K562 (cell line): Measurements from ENCODE around the gene ATP6V1G1. TPM values are rescaled to one million over a fixed set of nuclear protein-coding genes. Genes with fewer than 3 reads are reported as not detected.

Source experiments
- ATAC-seq: fragments of 200-7000 bp; cut with Tn5 transposase; 3 replicates; pipeline ENCODE4 v1.9.1; 2020; ENCODE audit warnings: moderate library complexity
- BruUV-seq: library from RNA; stranded (reverse); fragments of 400-500 nt; replicated peaks from 2 replicates; lab custom pipeline; 2021; lab: Mats Ljungman, UMichigan
- CTCF ChIA-PET: fragments of 300-600 bp; formaldehyde crosslinking; extraction: SDS; loops from one replicate; lab custom pipeline; 2021; ENCODE audit warnings: low intra/inter-chr PET ratio; lab: Yijun Ruan, JAX
- POLR2A ChIA-PET: fragments of 300-600, 350-650 bp; sonication (Branson Sonifier 250); formaldehyde crosslinking; extraction: SDS; loops from one replicate; lab custom pipeline; 2021; ENCODE audit warnings: antibody characterized with exemption, inconsistent platforms; lab: Yijun Ruan, JAX
- DNase-seq, 4 experiments: peaks; one replicate each; pipeline versions ENCODE4 v3.0.0 to v3.0.0-alpha.2; 2011 to 2018; ENCODE audit warnings: low spot score in 3 of 4, mixed read lengths in 3 of 4; ENCODE audit errors: extremely low read depth in 1 of 4
- FAIRE-seq: peaks from 2 replicates; lab custom pipeline; 2011; peaks lifted over from hg19 to GRCh38; lab: Jason Lieb, UNC
- H2AFZ ChIP-seq: 2 replicates; pipeline ENCODE4 v1.6.0; 2011; ENCODE audit warnings: low read depth, low read length, control low read depth, inconsistent platforms
- H3K27ac ChIP-seq: fragments of 200-600 bp; 3 replicates; pipeline ENCODE4 v1.8.0; 2011; ENCODE audit warnings: low read depth, mild to moderate bottlenecking, control low read depth, inconsistent platforms, low read length, moderate library complexity, mixed read lengths; ENCODE audit errors: extremely low read depth
- H3K27me3 ChIP-seq, 2 experiments: fragments of 300-600 bp in 1 of 2; 2 replicates in 1 of 2; 3 replicates in 1 of 2; pipeline versions ENCODE4 v1.6.0 to v1.8.0; 2011; ENCODE audit warnings: inconsistent platforms in 2 of 2, low read length in 2 of 2, mild to moderate bottlenecking in 1 of 2, mixed read lengths in 1 of 2, moderate library complexity in 1 of 2; ENCODE audit not compliant: control insufficient read depth in 2 of 2, insufficient read depth in 2 of 2
- H3K36me3 ChIP-seq: fragments of 300-600 bp; 3 replicates; pipeline ENCODE4 v1.8.0; 2011; ENCODE audit warnings: mild to moderate bottlenecking, low read length, inconsistent platforms; ENCODE audit not compliant: control insufficient read depth, insufficient read depth
- H3K4me1 ChIP-seq, 2 experiments: fragments of 200-600 bp in 1 of 2; replicated peaks in 1 of 2; 2 replicates in 1 of 2; 3 replicates in 1 of 2; pipeline versions ENCODE4 v1.5.1 to v1.8.0; 2011; ENCODE audit warnings: inconsistent platforms in 2 of 2, low read length in 2 of 2, mild to moderate bottlenecking in 1 of 2, mixed read lengths in 1 of 2, moderate library complexity in 1 of 2; ENCODE audit not compliant: control insufficient read depth in 2 of 2, insufficient read depth in 2 of 2
- H3K4me2 ChIP-seq: 2 replicates; pipeline ENCODE4 v1.6.1; 2011; ENCODE audit warnings: low read length, control low read depth, inconsistent platforms, mixed read lengths; ENCODE audit not compliant: insufficient read depth
- H3K4me3 ChIP-seq: fragments of 200-600 bp; sonication (generic), shearing (Covaris generic); 2 replicates; pipeline ENCODE4 v1.5.1; 2016; ENCODE audit warnings: control low read depth, inconsistent platforms
- H3K79me2 ChIP-seq: fragments of 200-600 bp; 3 replicates; pipeline ENCODE4 v1.8.0; 2011; ENCODE audit warnings: low read length, inconsistent platforms; ENCODE audit not compliant: control insufficient read depth, insufficient read depth
- H3K9ac ChIP-seq, 2 experiments: 2 replicates each; pipeline versions ENCODE4 v1.6.0 to v1.6.1; 2011; ENCODE audit warnings: low read depth in 2 of 2, low read length in 2 of 2, control low read depth in 1 of 2, inconsistent platforms in 1 of 2, mild to moderate bottlenecking in 1 of 2, mixed read lengths in 1 of 2; ENCODE audit not compliant: insufficient read depth in 1 of 2
- H3K9me1 ChIP-seq: one replicate; pipeline ENCODE4 v1.6.0; 2011; ENCODE audit warnings: inconsistent platforms, mild to moderate bottlenecking, low read length, moderate library complexity; ENCODE audit not compliant: control insufficient read depth, insufficient read depth
- H3K9me3 ChIP-seq: replicated peaks from 2 replicates; pipeline ENCODE4 v1.5.1; 2011; ENCODE audit warnings: low read depth, low read length, inconsistent platforms; ENCODE audit not compliant: control insufficient read depth, insufficient read depth
- H4K20me1 ChIP-seq: replicated peaks from 2 replicates; pipeline ENCODE4 v1.6.1; 2011; ENCODE audit warnings: low read length, inconsistent platforms, mixed read lengths; ENCODE audit not compliant: control insufficient read depth, insufficient read depth
- ELF4 ChIP-seq: fragments of 450-650 bp; formaldehyde crosslinking; IDR thresholded peaks from 2 replicates; pipeline ENCODE4 v1.4.0; 2022; ENCODE audit warnings: missing genetic modification characterization
- GTF3C2 ChIP-seq: IDR thresholded peaks from 3 replicates; pipeline ENCODE4 v1.6.1; 2011; ENCODE audit warnings: borderline replicate concordance, mild to moderate bottlenecking, moderate library complexity; ENCODE audit not compliant: insufficient read length; ENCODE audit errors: extremely low read depth
- HMBOX1 ChIP-seq: sonication (generic); IDR thresholded peaks from 2 replicates; pipeline ENCODE4 v1.6.1; 2016
- KLF13 ChIP-seq: fragments of 450-650 bp; IDR thresholded peaks from 2 replicates; pipeline ENCODE4 v1.6.1; 2016; ENCODE audit warnings: missing genetic modification characterization, low read depth, mild to moderate bottlenecking, missing compliant biosample characterization, moderate library complexity, borderline replicate concordance
- NR3C1 ChIP-seq: sonication (generic); formaldehyde crosslinking; IDR thresholded peaks from 2 replicates; pipeline ENCODE4 v1.8.1; 2022; ENCODE audit warnings: missing genetic modification reagents
- PTRF ChIP-seq: fragments of 450-650 bp; IDR thresholded peaks from 2 replicates; pipeline ENCODE4 v1.6.1; 2016; ENCODE audit warnings: mild to moderate bottlenecking, missing genetic modification characterization, missing compliant biosample characterization
- RNF219 ChIP-seq: fragments of 250-450 bp; sonication (Bioruptor Pico); IDR thresholded peaks from 2 replicates; pipeline ENCODE4 v1.5.0; 2022; ENCODE audit warnings: mild to moderate bottlenecking
- SRSF3 ChIP-seq: fragments of 200-400 bp; formaldehyde crosslinking; IDR thresholded peaks from 2 replicates; pipeline ENCODE4 v1.6.1; 2016; ENCODE audit warnings: mild to moderate bottlenecking, low read length, moderate library complexity; ENCODE audit not compliant: insufficient read depth
- TAF9B ChIP-seq: fragments of 450-650 bp; IDR thresholded peaks from 2 replicates; pipeline ENCODE4 v1.6.1; 2018; ENCODE audit warnings: mild to moderate bottlenecking; ENCODE audit not compliant: partially characterized antibody
- ZEB2 ChIP-seq: fragments of 450-650 bp; IDR thresholded peaks from 2 replicates; pipeline ENCODE4 v1.6.1; 2016
- ZNF140 ChIP-seq: fragments of 250-450 bp; sonication (Bioruptor Pico); IDR thresholded peaks from 2 replicates; pipeline ENCODE4 v1.8.0; 2021; ENCODE audit warnings: moderate library complexity, mild to moderate bottlenecking, inconsistent platforms
- ZNF408 ChIP-seq: fragments of 250-450 bp; sonication (Bioruptor Pico); IDR thresholded peaks from 2 replicates; pipeline ENCODE4 v1.4.0; 2020; ENCODE audit warnings: low read depth, mild to moderate bottlenecking, moderate library complexity
- WGBS: fragments of 100-300 bp; shearing (Covaris generic); methylation state at CpG from one replicate; pipeline ENCODE4 v1.1.6; 2016; ENCODE audit warnings: low coverage, mixed read lengths; ENCODE audit not compliant: insufficient coverage; ENCODE audit errors: missing lambda C conversion rate; 5-methylcytosine and 5-hydroxymethylcytosine counted together
- in situ Hi-C: fragments of 300-500 bp; cut with MboI; formaldehyde crosslinking; loops from 4 replicates; pipeline ENCODE4 v1.15.0; 2018; ENCODE audit warnings: inconsistent platforms, mixed read lengths
- intact Hi-C: fragments of 100-400 bp; cut with micrococcal nuclease; formaldehyde crosslinking; loops from 2 replicates; pipeline ENCODE4 v1.14.2; 2022
- polyA plus RNA-seq, 8 experiments: library from polyadenylated mRNA; depleted of rRNA in 4 of 8; stranded (reverse) in 5 of 8; unstranded in 3 of 8; fragments of >200 nt; fragmentation: Nextera tagmentation in 2 of 8; fragmentation: Illumina TruSeq in 1 of 8; extraction: Ambion mirVana in 2 of 8; extraction: Trizol in 1 of 8; gene quantifications; 2 replicates each; pipeline versions ENCODE4 v1.2.1 to v1.2.3, GENCODE V29; 2011 to 2014; ENCODE audit warnings: inconsistent platforms in 1 of 8, missing spikeins in 1 of 8
- total RNA-seq, 7 experiments: library from RNA; depleted of rRNA in 6 of 7; stranded (reverse); fragments of >200 nt in 6 of 7; fragmentation: Illumina TruSeq in 2 of 7; extraction: Trizol in 2 of 7; gene quantifications; 2 replicates each; pipeline versions ENCODE4 v1.2.1 to v1.2.3, GENCODE V29; 2011 to 2021; ENCODE audit warnings: low replicate concordance in 1 of 7
- TF ChIP-seq, protein P1 (sequence below): fragments of 150-350 bp; conservative IDR thresholded peaks from 2 replicates; pipeline ENCODE4 v1.6.1; 2014; ENCODE audit warnings: low read length
- TF ChIP-seq, protein P2 (sequence below): fragments of 450-650 bp; IDR thresholded peaks from 2 replicates; pipeline ENCODE4 v1.6.1; 2016; ENCODE audit warnings: low read depth, mild to moderate bottlenecking, moderate library complexity

The ATP6V1G1 gene
- total and polyA plus RNA-seq, 9 of the 15 experiments (the other 6 are each of a cell fraction or from before 2014, with no cell fraction given): 88.4 to 492 (median 193) TPM

- no peak overlapping the region for H3K4me2 ChIP-seq
- CTCF ChIA-PET: no interaction called here
- intact Hi-C loops (no loop called here), in situ Hi-C loops (no loop called here)
- BruUV-seq: no TSS peak
- H3K27me3 ChIP-seq: no peaks in the 10 kb centered on the region
- no peaks in the 10 kb centered on the region for H3K9me3 ChIP-seq
- no peaks in the 10 kb centered on the region for H4K20me1 ChIP-seq
- DNase-seq (no peak), FAIRE-seq (no peak)
- no peak overlapping the region for H3K9ac ChIP-seq
- H3K4me3 ChIP-seq: no peak overlapping the region
- peaks cover 29% of the 10 kb centered on the region for H3K79me2 ChIP-seq
- POLR2A ChIA-PET: interaction anchor here (0.6 kb wide), 1 partner anchor 109 kb away, joined by 3 read pairs; no protein-coding TSS in a partner anchor
- WGBS: 84% methylated on average over 2 of the region's 2 CpGs
- no peak for TF ChIP-seq ZNF408 (CRISPR knock-in tag)
- TF ChIP-seq, protein P1, sequence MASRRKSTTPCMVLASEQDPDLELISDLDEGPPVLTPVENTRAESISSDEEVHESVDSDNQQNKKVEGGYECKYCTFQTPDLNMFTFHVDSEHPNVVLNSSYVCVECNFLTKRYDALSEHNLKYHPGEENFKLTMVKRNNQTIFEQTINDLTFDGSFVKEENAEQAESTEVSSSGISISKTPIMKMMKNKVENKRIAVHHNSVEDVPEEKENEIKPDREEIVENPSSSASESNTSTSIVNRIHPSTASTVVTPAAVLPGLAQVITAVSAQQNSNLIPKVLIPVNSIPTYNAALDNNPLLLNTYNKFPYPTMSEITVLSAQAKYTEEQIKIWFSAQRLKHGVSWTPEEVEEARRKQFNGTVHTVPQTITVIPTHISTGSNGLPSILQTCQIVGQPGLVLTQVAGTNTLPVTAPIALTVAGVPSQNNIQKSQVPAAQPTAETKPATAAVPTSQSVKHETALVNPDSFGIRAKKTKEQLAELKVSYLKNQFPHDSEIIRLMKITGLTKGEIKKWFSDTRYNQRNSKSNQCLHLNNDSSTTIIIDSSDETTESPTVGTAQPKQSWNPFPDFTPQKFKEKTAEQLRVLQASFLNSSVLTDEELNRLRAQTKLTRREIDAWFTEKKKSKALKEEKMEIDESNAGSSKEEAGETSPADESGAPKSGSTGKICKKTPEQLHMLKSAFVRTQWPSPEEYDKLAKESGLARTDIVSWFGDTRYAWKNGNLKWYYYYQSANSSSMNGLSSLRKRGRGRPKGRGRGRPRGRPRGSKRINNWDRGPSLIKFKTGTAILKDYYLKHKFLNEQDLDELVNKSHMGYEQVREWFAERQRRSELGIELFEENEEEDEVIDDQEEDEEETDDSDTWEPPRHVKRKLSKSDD: no peak
- TF ChIP-seq RNF219: no peak
- TF ChIP-seq ZNF140 (CRISPR knock-in tag): no peak
- TF ChIP-seq ELF4 (CRISPR knock-in tag): no peak
- no peak for TF ChIP-seq SRSF3
- no peak for TF ChIP-seq TAF9B
- TF ChIP-seq KLF13 (tag): no peak
- no peak for TF ChIP-seq GTF3C2
- no peak for TF ChIP-seq PTRF (tag)
- TF ChIP-seq HMBOX1: no peak
- TF ChIP-seq ZEB2: no peak
- TF ChIP-seq NR3C1 (CRISPR knock-in tag): no peak
- TF ChIP-seq, protein P2, sequence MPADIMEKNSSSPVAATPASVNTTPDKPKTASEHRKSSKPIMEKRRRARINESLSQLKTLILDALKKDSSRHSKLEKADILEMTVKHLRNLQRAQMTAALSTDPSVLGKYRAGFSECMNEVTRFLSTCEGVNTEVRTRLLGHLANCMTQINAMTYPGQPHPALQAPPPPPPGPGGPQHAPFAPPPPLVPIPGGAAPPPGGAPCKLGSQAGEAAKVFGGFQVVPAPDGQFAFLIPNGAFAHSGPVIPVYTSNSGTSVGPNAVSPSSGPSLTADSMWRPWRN: no peak
- TF ChIP-seq, all 486 proteins: peak for 0
- Histone ChIP-seq H3K9me1 (no peaks in the 10 kb centered on the region), H2AFZ (no peak overlapping the region), H3K4me1 (peaks cover 15 to 18% of the 10 kb centered on the region in 2 experiments; a peak in 4 of 5 replicates), H3K36me3 (no peaks in the 10 kb centered on the region), H3K27ac (no peak overlapping the region)
- no peak for ATAC-seq
These were observed 20.9 kb downstream of the ATP6V1G1 start for GRCh38 chr9:114608525-114608796.
